Body of pancreas (tissue), 4 donors: ENCODE measurements around the gene HYI.

ENCODE experiments used
- CTCF ChIP-seq, 7 experiments: fragments of 450-650 bp in 4 of 7; fragments of 200-600 bp in 3 of 7; sonication (generic) in 3 of 7; IDR thresholded peaks; one replicate each; pipeline ENCODE4 v1.5.1; 2016 to 2019; ENCODE audit warnings: antibody characterized with exemption in 7 of 7
- POLR2A ChIP-seq, 3 donors: fragments of 450-650 bp; IDR thresholded peaks; one replicate each; pipeline ENCODE4 v1.6.1; 2016; ENCODE audit warnings: antibody characterized with exemption in 3 of 3, mild to moderate bottlenecking in 2 of 3

GRCh38 chr1:43447891-43448708, 5.6 kb downstream of the HYI start:
- TF ChIP-seq CTCF (IDR thresholded peaks at IDR 0.05) (no peak), POLR2A (IDR thresholded peaks at IDR 0.05) (no peak)
